Gastroesophageal sphincter (tissue), 3 donors: ENCODE measurements around the gene HECW1.

Experiments used
- POLR2A ChIP-seq, 2 donors: fragments of 450-650 bp; IDR thresholded peaks; one replicate each; pipeline ENCODE4 v1.6.1; 2017; ENCODE audit warnings: antibody characterized with exemption in 2 of 2, mild to moderate bottlenecking in 2 of 2, moderate library complexity in 1 of 2
- TF ChIP-seq, protein P1 (sequence below), 4 experiments: fragments of 200-600 bp in 2 of 4; fragments of 450-650 bp in 2 of 4; sonication (generic) in 1 of 4; IDR thresholded peaks; one replicate each; pipeline ENCODE4 v1.5.1; 2017 to 2019; ENCODE audit warnings: antibody characterized with exemption in 4 of 4, mild to moderate bottlenecking in 2 of 4, moderate library complexity in 2 of 4

DNA sequence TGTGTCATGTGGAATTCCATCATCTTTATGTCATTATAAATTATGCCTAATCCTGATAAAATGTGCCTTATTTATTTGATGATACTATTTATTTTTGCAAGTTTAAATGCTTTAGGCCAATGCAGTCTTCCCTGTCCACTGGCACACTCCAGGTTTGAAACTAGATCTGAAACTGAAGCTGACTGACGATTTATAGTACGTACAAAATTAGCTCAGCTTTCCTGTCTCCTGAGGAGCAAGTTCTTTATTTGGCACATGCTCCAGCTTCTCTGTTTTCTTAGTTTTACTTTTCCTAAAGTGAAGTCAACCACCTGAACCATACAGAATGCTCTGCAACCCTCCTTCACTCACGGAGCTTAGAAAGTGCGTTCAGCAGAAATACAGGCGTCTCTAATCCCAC lies 164.1 kb downstream of the HECW1 start:
- no peak for TF ChIP-seq POLR2A (IDR thresholded peaks at IDR 0.05)
- TF ChIP-seq, protein P1, sequence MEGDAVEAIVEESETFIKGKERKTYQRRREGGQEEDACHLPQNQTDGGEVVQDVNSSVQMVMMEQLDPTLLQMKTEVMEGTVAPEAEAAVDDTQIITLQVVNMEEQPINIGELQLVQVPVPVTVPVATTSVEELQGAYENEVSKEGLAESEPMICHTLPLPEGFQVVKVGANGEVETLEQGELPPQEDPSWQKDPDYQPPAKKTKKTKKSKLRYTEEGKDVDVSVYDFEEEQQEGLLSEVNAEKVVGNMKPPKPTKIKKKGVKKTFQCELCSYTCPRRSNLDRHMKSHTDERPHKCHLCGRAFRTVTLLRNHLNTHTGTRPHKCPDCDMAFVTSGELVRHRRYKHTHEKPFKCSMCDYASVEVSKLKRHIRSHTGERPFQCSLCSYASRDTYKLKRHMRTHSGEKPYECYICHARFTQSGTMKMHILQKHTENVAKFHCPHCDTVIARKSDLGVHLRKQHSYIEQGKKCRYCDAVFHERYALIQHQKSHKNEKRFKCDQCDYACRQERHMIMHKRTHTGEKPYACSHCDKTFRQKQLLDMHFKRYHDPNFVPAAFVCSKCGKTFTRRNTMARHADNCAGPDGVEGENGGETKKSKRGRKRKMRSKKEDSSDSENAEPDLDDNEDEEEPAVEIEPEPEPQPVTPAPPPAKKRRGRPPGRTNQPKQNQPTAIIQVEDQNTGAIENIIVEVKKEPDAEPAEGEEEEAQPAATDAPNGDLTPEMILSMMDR (IDR thresholded peaks at IDR 0.05): no peak
